ENCODE measurements around the gene EIPR1. TPM values are rescaled to one million over a fixed set of nuclear protein-coding genes. Genes with fewer than 3 reads are reported as not detected.

The EIPR1 gene
- polyA plus RNA-seq, 5 donors = 18.7 to 22.0 (median 20.3) TPM

- no peak for DNase-seq
These were observed 52.0 kb downstream of the EIPR1 start for GRCh38 chr2:3325458-3326181.

GRCh38 chr2:3324404-3325281 is 53.0 kb downstream of the EIPR1 start:
- DNase-seq = no peak

- no peak for DNase-seq
These were observed 53.6 kb downstream of the EIPR1 start for GRCh38 chr2:3324036-3324386.

GRCh38 chr2:3323360-3324035 is 54.1 kb downstream of the EIPR1 start:
- no peak for DNase-seq

- no peak for DNase-seq
These were observed 55.2 kb downstream of the EIPR1 start for GRCh38 chr2:3322311-3322970.

GRCh38 chr2:3321825-3322224 is 55.8 kb downstream of the EIPR1 start:
- DNase-seq = no peak

GRCh38 chr2:3320910-3321605 is 56.6 kb downstream of the EIPR1 start:
- no peak for DNase-seq

GRCh38 chr2:3319745-3320566 is 57.7 kb downstream of the EIPR1 start:
- no peak for DNase-seq

- DNase-seq = no peak
These were observed 58.5 kb downstream of the EIPR1 start for GRCh38 chr2:3319134-3319533.

- no peak for DNase-seq
These were observed 59.6 kb downstream of the EIPR1 start for GRCh38 chr2:3317871-3318590.

- DNase-seq = no peak
These were observed 60.3 kb downstream of the EIPR1 start for GRCh38 chr2:3317277-3317685.

- no peak for DNase-seq
These were observed 61.0 kb downstream of the EIPR1 start for GRCh38 chr2:3316456-3317276.

- DNase-seq = no peak
These were observed 63.0 kb downstream of the EIPR1 start for GRCh38 chr2:3314626-3315025.

GRCh38 chr2:3313781-3314375 is 63.7 kb downstream of the EIPR1 start:
- no peak for DNase-seq

GRCh38 chr2:3312576-3313345 is 64.9 kb downstream of the EIPR1 start:
- no peak for DNase-seq

- no peak for DNase-seq
These were observed 66.0 kb downstream of the EIPR1 start for GRCh38 chr2:3311601-3312000.

GRCh38 chr2:3309496-3310355 is 67.9 kb downstream of the EIPR1 start:
- no peak for DNase-seq
